GM19452 (cell line): ENCODE data around the gene SP1.
"Not testable (repeated sequence)": the region's sequence is repeated elsewhere in the genome, so short reads cannot be mapped to it uniquely, and the experiment has no call there.

Experiments used
- ATAC-seq: cut with Tn5 transposase; IDR thresholded peaks from one replicate; pipeline ENCODE4 v1.9.1; 2021; ENCODE audit not compliant: unreplicated experiment

The SP1 gene

DNA sequence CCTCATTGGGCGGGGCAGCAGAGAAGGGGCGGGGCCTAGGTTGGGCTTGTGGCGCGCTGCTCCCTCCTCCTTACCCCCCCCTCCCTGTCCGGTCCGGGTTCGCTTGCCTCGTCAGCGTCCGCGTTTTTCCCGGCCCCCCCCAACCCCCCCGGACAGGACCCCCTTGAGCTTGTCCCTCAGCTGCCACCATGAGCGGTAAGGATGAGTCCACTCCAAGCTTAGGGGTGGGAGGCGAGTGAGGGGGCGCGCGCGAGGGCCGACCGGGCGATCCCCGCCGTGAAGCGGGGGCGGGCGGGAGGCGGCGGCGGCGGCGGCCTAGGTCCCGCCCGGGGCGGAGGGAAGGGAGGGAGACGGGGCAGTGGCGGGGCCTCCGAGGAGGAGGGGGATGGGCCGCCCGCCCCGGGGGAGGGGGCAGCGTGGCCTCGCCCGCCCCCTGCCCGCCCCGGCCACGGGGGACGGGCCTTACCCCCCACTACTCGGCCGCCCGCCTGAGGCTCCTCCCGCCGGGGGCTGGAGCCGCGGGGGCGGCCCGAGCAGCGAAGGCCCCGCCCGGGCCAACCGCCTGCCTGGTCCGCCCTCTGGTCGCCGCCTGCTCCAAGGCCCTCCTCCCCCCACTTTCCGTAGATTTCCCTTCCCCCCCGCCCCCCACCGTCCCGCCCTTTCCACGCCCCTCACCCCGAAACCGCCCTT is at the start of gene SP1:
TSS of gene SP1 (plus strand) at position 73 of the 690 bp plus-strand sequence. CDS start at position 189, 116 bp downstream.
- peak; percentile 46 for ATAC-seq

DNA sequence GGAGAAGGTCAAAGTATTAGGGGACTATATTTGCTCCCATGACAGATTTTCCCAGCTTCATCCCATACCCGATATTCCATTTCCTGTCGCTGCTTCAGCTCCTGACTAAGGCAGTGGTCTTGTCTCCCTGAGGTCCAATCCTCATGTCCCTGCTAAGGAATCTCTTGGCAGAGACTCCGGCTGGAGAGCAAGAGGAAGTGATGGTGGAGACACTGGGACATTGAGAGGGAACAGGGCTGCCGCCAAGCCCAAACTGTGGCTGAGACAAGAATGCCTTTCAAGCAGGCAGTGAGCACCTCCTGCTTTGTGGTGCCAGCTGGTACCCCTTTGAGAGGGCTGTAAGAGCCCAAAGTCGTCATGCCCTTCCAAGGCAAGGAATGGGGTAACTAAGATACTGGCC is 49.3 kb upstream of the SP1 start:
- no peak for ATAC-seq

DNA sequence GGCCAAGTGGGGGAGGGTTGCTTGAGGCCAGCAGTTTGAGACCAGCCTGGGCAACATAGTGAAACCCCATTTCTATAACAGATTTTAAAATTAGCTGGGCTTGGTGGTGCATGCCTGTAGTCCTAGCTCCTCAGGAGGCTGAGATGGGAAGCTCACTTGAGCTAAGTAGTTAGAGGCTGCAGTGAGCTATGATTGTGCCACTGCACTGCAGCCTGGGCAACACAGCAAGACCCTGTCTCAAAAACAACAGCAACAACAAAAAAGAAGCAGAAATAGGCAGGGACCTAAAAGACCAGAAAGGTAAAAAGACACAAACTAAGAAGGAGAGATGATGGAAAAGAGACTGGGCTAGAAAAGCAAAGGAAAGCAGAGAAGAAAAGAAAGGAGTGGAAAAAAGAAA is 47.6 kb upstream of the SP1 start:
- not testable (repeated sequence) for ATAC-seq

DNA sequence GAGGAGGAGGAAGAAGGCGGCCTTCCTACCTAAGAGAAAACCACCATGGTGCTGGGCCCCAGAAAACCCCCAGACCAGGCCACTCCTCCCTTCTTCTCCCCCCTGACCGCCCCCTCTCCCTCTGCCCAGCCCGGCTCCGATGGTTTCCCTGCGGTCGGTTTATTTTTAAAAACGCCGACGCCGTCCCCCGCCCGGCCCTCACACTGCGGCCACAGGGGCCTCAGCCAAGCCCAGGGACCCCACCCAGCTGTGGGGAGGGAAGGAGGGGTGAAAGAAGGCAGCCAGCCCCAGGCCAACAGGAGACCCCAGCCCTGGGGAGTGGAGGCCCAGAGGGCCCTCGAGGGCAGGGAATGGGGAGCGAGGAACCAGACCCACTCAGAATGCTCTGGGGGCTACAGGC is 47.2 kb upstream of the SP1 start:
- ATAC-seq: no peak

DNA sequence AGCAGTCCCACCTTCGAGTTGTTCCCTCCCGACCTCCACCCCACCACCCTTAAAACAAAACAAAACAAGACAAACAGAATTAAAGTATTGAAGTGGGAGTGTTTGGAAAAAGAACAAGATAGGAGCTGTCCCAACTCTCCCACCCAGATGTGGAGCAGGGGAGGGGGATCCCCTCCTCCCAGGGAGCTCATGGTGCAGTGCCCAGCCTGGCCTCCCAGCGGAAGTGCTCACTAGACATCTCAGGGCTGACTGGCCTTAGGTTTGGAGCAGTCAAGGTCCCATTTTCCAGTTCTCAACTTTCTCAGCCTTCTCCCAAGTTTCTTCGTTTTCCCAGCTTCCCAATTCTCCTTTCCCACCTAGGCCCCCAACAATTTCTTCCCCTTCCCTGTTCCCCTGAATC is 46.7 kb upstream of the SP1 start:
- no peak for ATAC-seq

DNA sequence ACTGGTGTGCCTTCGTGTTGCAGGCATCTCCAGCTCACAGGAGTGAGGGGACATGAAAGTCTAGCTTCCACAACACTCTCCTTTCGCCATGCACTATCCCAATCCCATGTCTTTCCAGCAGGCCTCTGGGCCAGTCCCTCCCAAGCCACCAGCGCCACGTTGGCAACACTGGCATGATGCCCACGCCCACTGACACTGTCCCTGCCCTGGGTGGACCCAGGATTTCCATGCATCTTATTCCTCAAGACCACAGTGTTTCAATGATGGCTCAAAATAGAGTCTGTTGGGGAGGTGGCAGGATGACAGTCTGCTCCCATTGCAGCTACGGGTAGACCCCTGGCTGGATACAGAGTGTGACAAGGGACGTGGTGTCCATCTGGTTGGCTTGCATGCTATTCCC is 46.1 kb upstream of the SP1 start:
- ATAC-seq: no peak

DNA sequence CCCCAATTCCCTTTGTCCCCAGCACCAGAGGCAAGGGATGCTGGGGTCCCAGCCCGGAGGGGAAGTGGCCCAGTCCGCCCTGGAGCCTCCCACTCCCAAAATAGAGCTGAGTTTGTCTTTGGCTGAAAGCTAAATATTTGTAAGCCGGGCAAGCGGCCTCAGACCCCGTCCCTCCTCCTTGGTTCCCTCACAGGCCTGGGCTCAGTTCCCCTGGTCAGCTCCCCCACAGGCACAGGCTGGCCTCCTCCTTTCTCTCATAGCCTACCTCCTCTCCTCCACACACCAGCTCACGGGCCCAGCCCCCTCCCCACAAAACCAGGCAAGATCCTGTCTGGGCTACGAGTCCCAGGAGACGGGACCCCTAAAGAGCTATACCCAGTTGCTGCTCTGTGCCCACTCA is 45.2 kb upstream of the SP1 start:
- ATAC-seq: no peak

DNA sequence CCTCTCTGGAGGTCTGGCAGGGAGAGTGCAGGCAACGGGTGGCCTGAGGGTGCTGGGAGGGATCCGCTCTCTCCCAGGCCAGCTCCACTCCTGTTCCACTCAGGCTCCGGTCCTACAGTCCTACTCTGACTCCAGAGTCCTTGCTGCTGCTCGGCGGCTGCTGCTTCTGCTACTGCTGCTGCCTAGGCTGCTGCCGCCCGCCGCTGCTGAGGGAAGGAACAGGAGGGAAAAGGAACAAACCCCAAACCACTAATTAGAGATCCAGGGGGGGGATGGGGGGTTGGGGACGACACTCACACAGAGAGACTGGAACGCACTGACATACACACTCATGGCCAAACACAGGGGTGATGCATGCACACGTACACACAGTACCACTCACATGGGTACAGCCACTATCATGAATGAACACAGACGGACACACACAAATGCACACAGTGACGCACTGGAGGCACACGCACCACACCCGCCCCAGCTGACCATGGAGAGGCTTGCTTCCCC is 43.7 kb upstream of the SP1 start, which contains the start of gene SP7:
TSS of gene SP7 (minus strand) at position 174 of the 501 bp plus-strand sequence. CDS start 708 bp downstream, outside the sequence.
- ATAC-seq: no peak

DNA sequence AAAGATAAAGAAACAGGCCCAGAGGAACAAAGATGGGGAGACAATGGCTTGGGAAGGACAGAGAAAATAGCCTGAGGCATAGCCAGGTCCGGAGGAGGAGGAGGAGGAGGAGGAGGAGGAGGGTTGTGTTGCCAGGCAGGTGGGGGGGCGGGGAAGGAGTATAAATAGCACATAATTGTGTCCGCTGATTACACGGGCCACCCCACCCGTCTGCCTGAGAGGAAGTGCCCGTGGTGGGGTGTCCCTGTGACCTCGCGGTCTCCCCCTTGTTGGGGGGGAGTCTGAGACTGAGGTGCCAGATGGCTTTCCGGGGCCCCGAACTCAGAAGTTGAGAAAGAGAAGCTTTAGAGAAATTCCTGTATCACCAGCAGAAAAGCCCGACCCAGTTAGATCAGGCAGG is 42.0 kb upstream of the SP1 start:
- no peak for ATAC-seq

DNA sequence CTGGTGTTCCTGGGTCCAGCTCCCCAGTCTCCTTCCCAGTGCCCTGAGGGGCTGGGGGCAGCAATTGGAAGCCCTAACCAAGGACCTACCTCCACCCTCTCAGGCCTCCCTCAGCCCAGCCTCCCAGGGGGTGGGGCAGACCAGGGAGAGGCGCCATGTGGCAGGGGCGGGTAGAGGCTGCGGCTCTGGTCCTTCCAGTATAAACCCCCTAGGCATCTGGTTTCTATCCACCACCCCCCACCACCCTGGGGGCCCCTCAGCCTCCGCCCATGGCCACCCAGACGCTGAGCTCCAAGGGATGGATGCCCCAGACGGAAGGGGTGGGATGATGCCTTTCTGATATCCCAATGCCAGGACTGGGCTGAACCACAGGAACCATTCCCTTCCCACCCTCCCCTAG is 41.1 kb upstream of the SP1 start:
- ATAC-seq: no peak

DNA sequence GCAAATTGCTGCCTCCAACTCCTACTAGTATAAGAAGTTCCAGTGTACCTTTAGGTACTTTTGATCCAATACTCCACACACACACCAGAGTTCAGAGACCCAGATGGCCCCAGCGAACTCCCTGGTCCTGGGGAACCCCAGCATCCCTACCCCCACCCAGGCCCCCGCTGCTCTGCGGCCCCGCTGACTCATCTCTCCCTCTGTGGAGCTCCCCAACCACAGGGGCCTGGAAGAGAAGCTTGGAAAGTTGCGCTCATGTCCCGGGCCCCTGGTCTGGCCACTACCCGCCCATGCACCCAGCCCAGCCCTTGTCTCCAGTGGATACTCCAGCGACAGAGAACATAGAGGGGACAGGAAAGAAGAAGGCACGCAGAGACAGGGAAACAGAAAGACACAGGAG is 39.6 kb upstream of the SP1 start:
- ATAC-seq: no peak

DNA sequence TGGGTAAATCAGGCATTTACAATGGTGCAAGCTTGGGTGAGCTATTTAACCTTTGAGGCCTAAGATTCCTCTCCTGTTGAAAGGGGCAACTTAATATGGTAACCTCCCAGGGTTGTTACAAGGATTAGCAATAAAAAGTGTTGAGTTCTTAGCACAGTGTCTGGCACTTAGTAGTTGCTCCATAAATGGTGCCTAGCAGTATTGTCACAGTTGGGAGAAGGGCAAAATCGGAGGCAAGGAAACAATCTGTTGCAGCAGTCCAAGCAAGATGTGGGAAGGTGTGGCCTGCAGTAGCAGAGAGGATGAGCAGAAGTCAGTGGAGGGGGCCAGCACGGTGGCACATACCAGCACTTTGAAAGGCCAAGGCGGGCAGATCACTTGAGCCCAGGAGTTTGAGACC is 36.5 kb upstream of the SP1 start:
- ATAC-seq: no peak

DNA sequence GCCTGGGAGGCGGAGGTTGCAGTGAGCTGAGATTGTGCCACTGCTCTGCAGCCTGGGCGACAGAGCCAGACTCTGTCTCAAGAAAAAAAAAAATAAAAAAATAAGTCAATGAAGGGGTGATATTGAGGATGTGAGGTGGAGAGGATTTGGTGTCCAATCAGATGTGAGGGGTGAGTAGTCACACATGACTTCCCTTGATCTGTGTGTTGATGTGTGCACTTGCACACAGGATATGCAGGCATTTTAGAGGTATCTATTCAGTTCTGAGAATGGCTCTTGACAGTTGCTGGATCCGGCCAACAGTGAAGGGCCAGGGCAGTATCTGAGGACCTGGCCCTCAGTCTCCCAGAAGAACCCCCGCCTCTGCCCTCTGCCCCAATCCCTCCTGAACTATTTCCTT is 36.0 kb upstream of the SP1 start:
- ATAC-seq: no peak

DNA sequence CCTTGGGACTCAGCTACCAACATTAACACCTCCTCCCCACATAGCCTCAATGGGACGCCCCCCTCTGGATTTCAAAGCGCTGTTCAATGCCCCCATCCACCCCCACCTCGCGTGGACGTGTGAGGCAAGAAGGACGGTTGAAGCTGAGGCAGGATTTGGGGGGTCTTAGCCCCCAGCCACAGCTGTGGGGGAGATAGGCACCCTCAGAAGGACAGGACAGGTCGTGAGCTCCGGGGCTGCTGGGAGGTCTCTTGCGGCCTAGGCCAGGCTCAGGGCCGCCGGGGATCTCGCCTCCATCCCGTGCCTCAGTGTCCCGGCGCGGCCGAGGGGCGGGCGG is 35.5 kb upstream of the SP1 start:
- ATAC-seq: no peak

DNA sequence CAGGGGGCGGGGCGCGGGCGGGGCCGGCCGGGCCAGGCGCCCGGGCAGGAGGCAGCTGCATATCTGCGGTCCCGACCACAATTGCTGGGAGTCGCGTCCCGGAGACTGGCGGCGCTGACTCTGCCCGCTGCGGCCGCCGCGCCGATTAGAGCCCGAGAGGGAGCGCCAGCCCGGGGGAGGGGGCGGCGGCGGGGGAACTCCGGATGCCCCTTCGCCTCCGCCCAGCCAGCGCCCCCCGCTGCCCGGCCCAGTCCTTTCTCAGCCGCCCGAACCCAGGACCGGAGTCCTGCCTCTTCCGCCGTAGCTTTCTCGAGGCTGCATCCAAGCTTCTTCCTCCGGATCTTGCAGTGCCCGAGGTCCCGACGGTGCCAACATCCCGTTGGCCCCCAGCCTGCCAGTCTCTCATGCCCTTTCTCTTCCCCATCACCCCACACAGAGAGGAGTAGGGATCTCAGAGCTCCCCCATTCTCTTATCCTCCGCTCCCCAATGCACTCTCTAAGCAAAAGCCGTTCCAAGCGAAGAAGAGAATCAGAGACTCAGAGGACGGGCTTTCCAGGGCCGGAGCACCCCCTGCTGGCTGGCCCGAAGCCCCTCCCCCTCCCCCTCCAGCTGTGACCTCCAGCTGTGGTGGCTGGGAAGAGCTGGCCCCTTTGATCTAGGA is 35.0 kb upstream of the SP1 start:
- peak; percentile 69 for ATAC-seq

DNA sequence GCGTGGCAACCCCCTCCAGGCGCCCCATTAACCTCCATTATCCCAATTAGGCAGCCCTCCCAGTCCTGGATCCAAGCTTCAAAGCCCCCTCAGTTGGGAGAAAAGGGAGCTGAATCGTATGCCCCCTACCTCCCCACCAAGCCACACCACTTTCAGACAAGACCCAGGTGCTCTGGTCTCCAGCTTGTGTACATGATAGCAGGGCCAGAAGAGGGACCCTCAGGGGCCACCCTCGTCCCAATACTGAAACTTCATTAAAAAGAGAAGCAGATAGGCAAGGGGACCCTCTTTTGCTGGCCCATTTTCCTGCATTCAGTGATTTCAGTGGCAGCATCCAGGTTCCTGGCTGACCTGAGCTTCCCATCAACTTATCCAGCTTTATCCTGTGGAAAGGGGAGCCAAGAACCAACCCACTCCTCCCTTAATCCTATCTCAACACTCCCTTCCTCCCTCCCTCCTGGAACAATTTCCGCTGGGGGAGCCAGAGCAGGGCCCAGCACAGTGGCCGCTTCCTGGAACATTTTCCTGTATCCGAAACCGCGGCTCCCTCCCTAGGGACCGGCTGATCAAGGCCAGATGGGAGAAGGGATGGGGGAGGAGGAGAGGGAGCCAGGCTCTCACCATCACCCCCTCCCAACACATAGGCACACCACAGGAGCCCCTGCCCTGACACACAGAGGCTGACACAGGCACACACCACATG is 34.3 kb upstream of the SP1 start:
- ATAC-seq: no peak

DNA sequence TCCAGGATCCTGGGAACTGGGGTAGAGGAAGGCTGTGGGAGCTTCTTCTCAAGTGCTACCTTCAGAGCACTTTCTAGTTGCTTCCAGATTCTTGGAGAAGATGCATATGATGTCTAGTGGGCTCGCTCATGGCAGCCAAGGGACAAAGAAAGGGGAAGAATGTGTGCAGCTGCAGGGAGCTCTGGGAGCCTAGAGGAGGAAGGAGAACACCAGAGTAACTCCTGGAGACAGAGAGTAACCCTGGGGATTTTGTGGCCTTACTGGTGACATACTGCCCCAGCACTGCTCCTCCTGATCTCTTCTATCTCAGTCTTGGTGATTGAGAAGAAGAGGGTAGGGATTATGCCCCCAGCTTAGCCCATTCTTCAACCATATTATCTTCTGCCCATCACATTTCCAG is 33.5 kb upstream of the SP1 start:
- no peak for ATAC-seq

DNA sequence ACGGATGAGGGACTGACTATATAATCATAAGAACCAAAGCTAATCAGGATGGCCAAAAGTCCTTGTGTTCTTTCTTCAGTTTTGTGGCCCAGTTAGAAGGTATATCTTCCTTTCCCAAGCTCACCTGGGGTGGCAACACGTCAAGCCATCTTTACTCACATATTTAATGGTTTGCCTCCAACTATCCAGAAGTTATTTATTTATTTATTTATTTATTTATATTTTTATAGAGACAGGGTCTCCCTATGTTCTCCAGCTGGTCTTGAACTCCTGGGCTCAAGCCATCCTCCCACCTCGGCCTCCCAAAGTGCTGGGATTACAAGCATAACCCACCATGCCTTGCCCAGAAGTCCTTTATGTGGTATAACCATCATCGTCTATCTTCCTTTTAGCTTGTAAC is 32.1 kb upstream of the SP1 start:
- ATAC-seq: no peak

DNA sequence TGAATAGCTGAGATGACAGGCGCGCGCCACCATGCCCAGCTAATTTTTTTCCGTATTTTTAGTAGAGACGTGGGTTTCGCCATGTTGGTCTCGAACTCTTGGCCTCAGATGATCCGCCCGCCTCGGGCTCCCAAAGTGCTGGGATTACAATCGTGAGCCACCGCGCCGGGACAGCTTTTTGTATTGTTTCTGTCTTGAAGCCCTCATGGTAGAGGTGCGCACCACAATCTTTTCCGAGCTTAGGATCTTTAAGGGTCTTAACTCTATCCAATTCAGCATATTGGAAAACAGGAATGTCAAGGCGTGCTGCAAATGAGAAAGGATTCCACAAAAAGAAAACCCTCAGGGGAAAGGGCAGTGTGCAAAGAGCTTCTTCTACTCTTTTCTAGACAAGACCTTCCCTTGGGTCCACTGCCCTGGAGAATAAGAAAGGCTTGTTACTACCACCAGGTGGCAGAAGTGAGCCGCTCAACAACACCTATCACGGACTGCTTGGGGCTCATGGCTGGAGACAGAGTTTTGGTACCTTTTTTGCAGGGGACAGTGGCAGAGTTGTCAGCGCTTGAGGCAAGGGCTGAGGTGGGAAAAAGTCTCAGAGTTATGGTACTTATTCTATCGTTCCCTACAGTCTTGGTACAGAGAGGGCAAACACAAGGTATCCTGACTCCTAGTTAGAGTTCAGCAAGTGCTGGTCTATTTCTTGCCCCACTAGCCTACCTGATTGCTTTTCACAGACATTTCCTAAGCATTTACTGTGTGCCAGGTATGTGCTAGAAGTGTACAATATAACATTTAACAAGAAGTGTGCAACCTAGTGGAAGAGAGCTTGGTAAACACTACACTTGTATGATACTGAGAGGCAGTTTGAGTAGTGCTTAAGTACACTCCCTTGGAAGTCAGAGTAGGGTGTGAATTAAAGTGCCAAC is 27.4 kb upstream of the SP1 start:
- ATAC-seq: peak; percentile 88

DNA sequence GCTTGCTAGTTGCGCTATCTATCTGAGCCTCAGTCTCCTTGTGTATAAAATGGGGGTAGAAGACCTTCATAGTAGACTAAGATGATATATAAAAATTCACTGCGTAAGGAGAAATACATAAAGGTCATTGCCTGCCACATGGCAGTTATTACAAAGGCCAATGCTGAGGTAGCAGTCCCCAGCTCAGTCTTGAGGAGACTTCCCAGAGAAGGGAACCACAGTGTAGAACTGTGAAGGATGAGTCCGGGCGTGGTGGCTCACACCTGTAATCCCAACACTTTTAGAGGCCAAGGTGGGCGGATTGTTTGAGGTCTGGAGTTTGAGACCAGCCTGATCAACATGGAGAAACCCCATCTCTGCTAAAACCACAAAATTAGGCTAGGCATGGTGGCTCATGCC is 26.7 kb upstream of the SP1 start:
- no peak for ATAC-seq

DNA sequence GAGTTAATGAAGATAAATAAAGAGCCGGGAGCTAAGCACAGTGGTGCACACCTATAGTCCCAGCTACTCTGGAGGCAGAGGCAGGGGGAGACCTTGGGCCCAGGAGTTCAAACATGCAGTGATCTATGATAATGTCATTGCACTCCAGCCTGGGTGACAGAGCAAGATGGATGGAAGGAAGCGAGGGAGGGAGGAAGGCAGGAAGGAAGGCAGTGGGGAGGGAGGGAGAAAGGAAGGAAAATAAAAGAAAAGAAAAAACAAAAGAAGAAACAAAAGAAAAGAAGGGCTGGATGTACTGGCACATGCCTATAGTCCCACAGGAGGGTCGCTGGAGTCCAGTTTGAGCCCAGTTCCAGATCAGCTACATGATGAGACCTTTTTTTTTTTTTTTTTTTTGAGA is 24.9 kb upstream of the SP1 start:
- ATAC-seq: no peak
